Nephron (organoid): ENCODE results near the gene PCCA.

Experiments
- H3K27ac Mint-ChIP-seq, 3 experiments: 2 replicates each; pipeline ENCODE4 v1.8.0; 2020; ENCODE audit warnings: mixed read lengths in 3 of 3, mild to moderate bottlenecking in 2 of 3, moderate library complexity in 1 of 3
- H3K27me3 Mint-ChIP-seq: 2 replicates; pipeline ENCODE4 v1.8.0; 2021; ENCODE audit warnings: low read depth, mild to moderate bottlenecking, moderate library complexity, mixed read lengths
- H3K36me3 Mint-ChIP-seq: 2 replicates; pipeline ENCODE4 v1.8.0; 2020; ENCODE audit warnings: low read depth, mixed read lengths
- H3K4me1 Mint-ChIP-seq: 2 replicates; pipeline ENCODE4 v1.8.0; 2020; ENCODE audit warnings: mixed read lengths
- H3K4me3 Mint-ChIP-seq, 3 experiments: 2 replicates each; pipeline ENCODE4 v1.8.0; 2020; ENCODE audit warnings: mild to moderate bottlenecking in 3 of 3, mixed read lengths in 3 of 3, moderate library complexity in 2 of 3
- H3K9me3 Mint-ChIP-seq: 2 replicates; pipeline ENCODE4 v1.8.0; 2020; ENCODE audit warnings: mixed read lengths
- CTCF ChIP-seq, 3 experiments: fragments of 200-600 bp; sonication (generic); IDR thresholded peaks; one replicate each; pipeline ENCODE4 v1.5.0; 2021; ENCODE audit warnings: antibody characterized with exemption in 3 of 3; ENCODE audit not compliant: unreplicated experiment in 3 of 3

Gene PCCA

GRCh38 chr13:100197591-100198365, 108.9 kb downstream of the PCCA start:
- H3K4me3 Mint-ChIP-seq = no peak overlapping the region
- no peaks in the 10 kb centered on the region for H3K27me3 Mint-ChIP-seq
- no peaks in the 10 kb centered on the region for H3K4me1 Mint-ChIP-seq
- no peak for TF ChIP-seq CTCF (IDR thresholded peaks at IDR 0.05; ENCODE audit: unreplicated experiment in 3 of 3)
- peaks cover 9% of the 10 kb centered on the region for H3K9me3 Mint-ChIP-seq
- no peak overlapping the region for H3K27ac Mint-ChIP-seq
- H3K36me3 Mint-ChIP-seq = peaks cover 17% of the 10 kb centered on the region

DNA sequence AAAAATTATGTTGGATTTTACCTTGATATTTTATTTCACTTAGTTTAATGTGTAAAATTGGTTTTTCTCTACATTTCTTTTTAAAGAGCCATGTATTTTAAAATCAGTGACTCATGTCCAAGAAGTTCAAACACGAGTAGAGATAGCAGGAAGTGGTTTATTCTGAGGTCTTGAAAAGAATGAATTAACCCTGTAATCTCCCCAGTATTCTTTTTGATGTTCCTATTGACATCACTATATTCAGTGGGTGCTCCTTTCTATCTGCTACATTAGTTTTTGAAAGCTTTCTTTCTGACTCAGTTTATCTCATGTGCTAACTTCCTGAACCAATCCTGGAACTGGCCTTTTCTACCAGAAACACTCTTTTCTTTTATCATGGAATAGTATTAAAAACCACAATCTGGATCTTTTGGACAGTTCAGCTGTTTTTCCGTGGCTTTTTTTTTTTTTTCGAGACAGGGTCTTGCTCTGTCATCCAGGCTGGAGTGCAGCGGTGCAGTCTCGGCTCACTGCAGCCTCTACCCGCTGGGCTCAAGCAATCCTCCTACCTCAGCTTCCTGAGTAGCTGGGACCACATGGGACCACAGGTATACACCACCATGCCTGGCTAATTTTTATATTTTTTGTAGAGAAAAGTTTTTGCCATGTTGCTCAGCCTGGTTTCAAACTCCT, 114.9 kb downstream of the PCCA start:
- no peaks in the 10 kb centered on the region for H3K4me1 Mint-ChIP-seq
- no peak for TF ChIP-seq CTCF (IDR thresholded peaks at IDR 0.05; ENCODE audit: unreplicated experiment in 3 of 3)

DNA sequence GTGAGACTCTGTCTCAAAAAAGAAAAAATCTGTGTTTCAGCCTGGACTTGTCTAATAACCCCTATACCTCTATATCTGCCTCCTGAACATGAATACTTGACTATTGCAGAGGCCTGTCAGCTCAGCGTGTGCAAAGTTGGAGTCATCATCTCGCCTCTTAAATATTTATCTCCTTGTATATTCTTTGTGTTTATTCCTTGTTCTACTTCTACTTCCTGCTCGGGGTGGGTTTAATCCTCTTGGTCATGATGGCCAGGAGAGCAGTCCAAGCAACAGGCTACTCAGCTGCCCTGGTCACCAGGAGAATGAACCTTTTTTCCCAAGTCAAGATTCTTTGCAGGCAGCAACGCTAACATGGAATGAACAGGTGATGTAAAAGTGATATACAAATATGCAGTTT, 119.1 kb downstream of the PCCA start:
- Mint-ChIP-seq H3K4me3 (no peak overlapping the region), H3K27me3 (no peaks in the 10 kb centered on the region), H3K36me3 (peaks cover 60% of the 10 kb centered on the region), H3K4me1 (no peaks in the 10 kb centered on the region), H3K9me3 (peaks cover 12% of the 10 kb centered on the region), H3K27ac (no peak overlapping the region)
- TF ChIP-seq CTCF (IDR thresholded peaks at IDR 0.05; ENCODE audit: unreplicated experiment in 3 of 3) = no peak

More for the DNA sequence above, 114.9 kb downstream of the PCCA start:
- H3K27me3 Mint-ChIP-seq = no peaks in the 10 kb centered on the region
- H3K27ac Mint-ChIP-seq = no peak overlapping the region
- H3K36me3 Mint-ChIP-seq = peaks cover 36% of the 10 kb centered on the region
- H3K9me3 Mint-ChIP-seq = peaks cover 17% of the 10 kb centered on the region
- H3K4me3 Mint-ChIP-seq = no peak overlapping the region

GRCh38 chr13:100208626-100209025, 119.7 kb downstream of the PCCA start:
- peaks cover 18% of the 10 kb centered on the region for H3K9me3 Mint-ChIP-seq
- no peak overlapping the region for H3K4me3 Mint-ChIP-seq
- TF ChIP-seq CTCF (IDR thresholded peaks at IDR 0.05; ENCODE audit: unreplicated experiment in 3 of 3) = no peak

GRCh38 chr13:100209857-100210825, 121.2 kb downstream of the PCCA start:
- H3K4me3 Mint-ChIP-seq = no peak overlapping the region
- no peak overlapping the region for H3K27ac Mint-ChIP-seq
- no peak for TF ChIP-seq CTCF (IDR thresholded peaks at IDR 0.05; ENCODE audit: unreplicated experiment in 3 of 3)
- no peaks in the 10 kb centered on the region for H3K27me3 Mint-ChIP-seq
- peaks cover 16% of the 10 kb centered on the region for H3K9me3 Mint-ChIP-seq
- peaks cover 65% of the 10 kb centered on the region for H3K36me3 Mint-ChIP-seq
- H3K4me1 Mint-ChIP-seq = no peaks in the 10 kb centered on the region

More at GRCh38 chr13:100208626-100209025, 119.7 kb downstream of the PCCA start:
- H3K27me3 Mint-ChIP-seq = no peaks in the 10 kb centered on the region
- H3K4me1 Mint-ChIP-seq = no peaks in the 10 kb centered on the region
- H3K27ac Mint-ChIP-seq = no peak overlapping the region
- peaks cover 61% of the 10 kb centered on the region for H3K36me3 Mint-ChIP-seq
